GM18517 (cell line): ENCODE data around the gene ABHD12.
A peak's percentile ranks its signal among the peaks of the same experiment; 100 is the strongest.

Experiments used
- ATAC-seq: cut with Tn5 transposase; IDR thresholded peaks from one replicate; pipeline ENCODE4 v1.9.1; 2021; ENCODE audit warnings: mild to moderate bottlenecking, moderate library complexity; ENCODE audit not compliant: unreplicated experiment

The ABHD12 gene

GRCh38 chr20:25382704-25383370 lies 7.8 kb downstream of the ABHD12 start:
- no peak for ATAC-seq

GRCh38 chr20:25380945-25381614 lies 9.6 kb downstream of the ABHD12 start:
- ATAC-seq: no peak

- ATAC-seq: no peak
These were observed 11.5 kb downstream of the ABHD12 start for GRCh38 chr20:25378884-25379733.

- ATAC-seq: no peak
These were observed 12.3 kb downstream of the ABHD12 start for GRCh38 chr20:25378189-25378883.

- no peak for ATAC-seq
These were observed 13.7 kb downstream of the ABHD12 start for GRCh38 chr20:25376886-25377285.

- ATAC-seq: no peak
These were observed 14.4 kb downstream of the ABHD12 start for GRCh38 chr20:25376236-25376635.

GRCh38 chr20:25374842-25375241 lies 15.8 kb downstream of the ABHD12 start:
- ATAC-seq: no peak

- no peak for ATAC-seq
These were observed 17.9 kb downstream of the ABHD12 start for GRCh38 chr20:25372584-25373336.

GRCh38 chr20:25369971-25370370 lies 20.7 kb downstream of the ABHD12 start:
- no peak for ATAC-seq

- no peak for ATAC-seq
These were observed 21.1 kb downstream of the ABHD12 start for GRCh38 chr20:25369529-25369928.

- ATAC-seq: no peak
These were observed 21.7 kb downstream of the ABHD12 start for GRCh38 chr20:25368976-25369375.

- no peak for ATAC-seq
These were observed 22.1 kb downstream of the ABHD12 start for GRCh38 chr20:25368526-25368925.

GRCh38 chr20:25364879-25365699 lies 25.5 kb downstream of the ABHD12 start:
- no peak for ATAC-seq

- ATAC-seq: no peak
These were observed 26.4 kb downstream of the ABHD12 start for GRCh38 chr20:25364180-25364788.

GRCh38 chr20:25361287-25361683 lies 29.4 kb downstream of the ABHD12 start:
- peak; percentile 16 for ATAC-seq

GRCh38 chr20:25360631-25361286 lies 29.9 kb downstream of the ABHD12 start:
- peak; percentile 64 for ATAC-seq

- ATAC-seq: no peak
These were observed 34.2 kb downstream of the ABHD12 start for GRCh38 chr20:25356271-25356933.

GRCh38 chr20:25355866-25356265 lies 34.8 kb downstream of the ABHD12 start:
- ATAC-seq: no peak
